Fibroblast of upper back skin (primary cell): ENCODE data around the gene RSRC1.
"Not testable (repeated sequence)": the region's sequence is repeated elsewhere in the genome, so short reads cannot be mapped to it uniquely, and the experiment has no call there.

Experiments
- DNase-seq: peaks from one replicate; pipeline ENCODE4 v3.0.0-alpha.2; 2013

RSRC1 gene

DNA sequence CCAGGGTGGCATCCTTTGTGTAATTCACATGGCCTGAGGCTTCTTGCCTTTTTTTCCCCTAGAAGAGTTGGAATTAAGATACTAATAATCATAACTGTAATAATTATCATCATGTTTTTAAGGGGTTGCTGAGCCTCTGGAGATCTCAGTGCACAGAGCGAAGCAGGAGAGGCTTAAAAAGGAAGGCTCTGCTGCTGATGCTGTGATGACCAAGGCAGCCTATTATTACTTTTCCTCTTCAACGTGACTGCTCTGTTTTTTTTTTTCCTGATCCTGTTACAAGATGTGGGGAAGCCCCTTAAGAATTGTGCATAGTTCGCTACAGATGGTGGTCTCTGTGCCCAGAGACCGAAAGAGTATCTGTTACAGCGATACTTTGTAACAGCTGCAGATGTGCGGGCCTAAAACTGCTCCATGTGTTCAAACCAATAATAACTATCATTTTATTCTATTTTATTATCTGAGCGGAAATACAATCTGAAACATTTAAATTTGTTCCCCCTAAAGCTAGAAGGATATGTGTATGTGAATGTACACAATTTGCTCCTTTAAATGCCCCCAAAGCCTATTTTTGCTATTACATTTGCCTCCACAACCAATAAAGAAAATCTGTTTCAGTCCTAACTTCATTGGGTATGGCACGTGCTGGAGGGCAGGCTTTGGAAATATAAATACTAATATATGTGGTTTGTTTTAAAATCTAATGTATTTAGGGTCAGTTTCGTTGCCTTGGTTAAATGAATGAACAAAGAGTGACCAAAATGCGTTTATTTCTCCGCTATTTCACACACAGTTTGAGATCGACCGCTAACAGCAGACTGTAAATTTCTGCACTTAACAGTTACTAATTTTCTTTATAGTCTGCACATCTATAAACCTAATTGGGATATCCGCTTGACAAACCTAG, 8.3 kb upstream of the RSRC1 start:
- no peak for DNase-seq

DNA sequence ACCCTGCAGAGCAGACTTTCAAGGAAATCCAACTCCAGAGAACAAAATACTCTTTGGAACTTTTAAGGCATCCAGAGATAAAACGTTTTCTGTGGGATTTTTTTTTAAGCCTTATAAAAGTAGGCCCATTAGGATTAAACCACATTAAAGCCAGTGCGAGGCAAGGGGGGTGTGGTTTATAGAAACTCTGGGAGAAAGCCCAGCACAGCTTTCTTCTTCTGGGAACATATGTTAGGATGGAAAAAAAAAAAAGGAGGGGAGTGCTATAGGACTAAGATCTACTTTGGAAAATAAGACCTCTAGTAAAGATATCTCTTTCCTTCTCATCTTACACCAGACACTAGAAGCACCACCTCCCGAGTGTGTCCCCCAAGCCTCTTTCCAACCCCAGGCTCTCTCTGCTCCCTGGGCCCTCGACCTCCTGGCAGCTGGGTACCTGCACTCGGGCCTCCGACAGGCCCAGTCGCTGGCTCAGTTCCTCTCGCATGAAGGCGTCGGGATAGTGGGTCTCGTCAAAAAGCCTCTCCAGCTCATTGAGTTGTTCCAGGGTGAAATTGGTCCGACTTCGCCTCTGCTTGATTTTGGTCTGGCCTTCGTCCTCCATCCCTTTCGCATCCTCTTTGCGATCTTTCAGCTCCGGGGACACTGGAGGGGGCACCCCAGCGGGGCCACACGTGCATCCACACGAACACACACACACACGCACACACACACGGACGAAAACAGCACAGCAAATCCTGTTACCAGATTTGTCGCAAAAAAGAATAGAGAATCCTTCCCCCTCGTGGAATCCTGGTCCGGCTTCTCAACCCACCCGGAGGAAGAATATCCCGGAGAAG, 7.4 kb upstream of the RSRC1 start:
- DNase-seq: peak; percentile 73

DNA sequence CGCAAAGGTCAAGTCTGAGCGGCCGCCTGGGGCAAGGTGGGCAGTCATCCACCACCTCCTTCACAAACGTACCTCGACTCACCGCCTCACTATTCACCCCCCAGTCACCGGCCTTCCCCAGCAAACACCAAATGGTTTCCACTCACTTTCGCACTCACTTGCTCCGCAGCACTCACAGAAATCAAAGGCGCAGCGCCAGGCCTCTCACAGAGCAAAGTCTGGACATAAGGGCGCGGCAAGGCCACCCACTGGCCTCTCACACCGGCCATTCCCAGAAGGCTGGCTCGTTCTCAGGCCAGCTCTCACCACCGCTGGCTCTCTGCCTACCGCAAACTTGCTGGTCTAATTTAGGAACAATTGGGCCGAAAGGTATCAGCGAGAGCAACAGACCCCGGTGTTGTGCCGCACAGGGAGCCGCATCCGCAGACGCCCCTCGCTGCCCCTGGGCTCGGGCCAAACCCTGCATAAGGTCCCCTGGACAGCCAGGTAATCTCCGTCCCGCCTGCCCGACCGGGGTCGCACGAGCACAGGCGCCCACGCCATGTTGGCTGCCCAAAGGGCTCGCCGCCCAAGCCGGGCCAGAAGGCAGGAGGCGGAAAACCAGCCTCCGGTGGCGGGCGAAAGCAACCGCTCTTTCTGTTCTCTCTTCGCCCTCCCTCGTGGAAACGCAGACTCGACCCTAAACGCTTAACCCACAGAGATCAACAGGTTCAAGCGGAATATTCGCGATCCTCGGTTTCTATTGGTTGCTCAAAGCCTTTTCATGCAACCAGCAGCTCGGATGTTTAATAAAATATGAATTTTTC, 6.6 kb upstream of the RSRC1 start:
- DNase-seq: peak; percentile 45

DNA sequence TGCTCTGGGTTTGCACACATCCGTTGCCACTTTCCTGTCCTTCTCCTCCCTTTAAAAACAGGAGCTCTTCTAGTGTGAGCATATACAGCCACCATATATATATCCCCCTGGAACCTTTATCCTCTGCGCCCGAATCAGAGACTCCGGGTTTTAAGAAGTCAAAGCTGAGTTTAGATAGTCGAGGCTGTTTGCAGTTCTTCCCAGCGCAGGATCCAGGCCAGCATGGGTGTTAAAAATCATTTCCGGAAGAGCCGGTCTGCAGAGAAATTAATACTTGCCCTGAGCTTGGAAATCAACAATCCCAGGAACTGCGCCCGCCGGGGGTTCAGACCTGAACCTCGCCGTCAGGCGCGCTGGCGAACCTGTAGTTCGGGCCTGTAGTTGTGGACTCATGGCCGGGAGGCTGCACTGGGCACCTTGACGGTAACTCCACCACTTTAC, 6.0 kb upstream of the RSRC1 start:
- DNase-seq: peak; percentile 12

DNA sequence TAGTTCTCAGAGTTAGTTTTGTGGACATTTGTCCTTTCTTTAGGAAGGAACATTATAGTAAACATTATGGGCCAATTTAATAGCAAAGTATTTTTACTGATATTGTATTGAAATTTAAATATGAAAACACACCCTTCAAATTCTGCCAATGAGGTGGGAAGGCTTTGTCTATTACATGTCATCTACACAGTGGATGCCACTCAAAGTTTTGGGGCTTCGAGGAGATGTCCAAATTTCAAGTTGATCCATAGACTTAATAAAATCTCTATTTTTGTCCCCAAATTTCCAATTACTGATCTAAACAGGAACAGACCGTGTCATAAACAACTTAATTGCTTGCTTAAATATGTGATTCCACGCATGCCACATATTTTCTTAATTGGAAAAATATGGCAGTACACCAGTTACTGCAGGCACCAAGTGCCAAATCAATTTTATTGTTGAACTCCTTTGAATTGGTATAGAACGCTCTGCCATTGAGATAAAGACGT, 5.4 kb upstream of the RSRC1 start:
- DNase-seq: peak; percentile 19

DNA sequence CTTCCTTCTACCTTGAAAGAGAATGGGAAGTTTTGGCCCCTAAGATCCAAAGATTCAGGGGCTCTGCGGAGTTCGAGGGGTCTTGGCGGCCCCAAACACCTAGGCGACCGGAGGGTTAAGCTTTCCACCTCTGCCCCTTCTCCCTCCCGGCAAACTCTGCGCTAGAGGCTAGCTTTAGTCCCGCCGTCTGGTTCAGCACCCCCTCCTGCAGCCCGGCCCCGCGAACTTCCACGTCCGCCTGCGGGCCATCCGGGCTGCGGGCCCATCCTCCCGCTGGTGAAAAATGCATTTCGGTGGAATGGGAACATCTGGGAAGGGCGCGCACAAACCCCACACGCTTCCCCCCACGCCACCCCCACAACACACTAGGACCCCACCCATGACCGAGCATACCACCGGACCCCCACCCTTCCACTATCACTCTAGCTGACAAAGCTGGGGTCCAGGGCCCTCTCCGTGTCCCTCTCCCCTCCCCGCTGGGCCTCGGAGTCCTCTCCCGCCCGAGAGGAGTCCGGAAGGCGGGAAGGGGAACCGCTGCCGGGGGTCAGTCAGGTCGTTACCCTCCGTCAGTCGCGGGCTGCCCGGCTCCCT, 4.7 kb upstream of the RSRC1 start:
- peak; percentile 45 for DNase-seq

DNA sequence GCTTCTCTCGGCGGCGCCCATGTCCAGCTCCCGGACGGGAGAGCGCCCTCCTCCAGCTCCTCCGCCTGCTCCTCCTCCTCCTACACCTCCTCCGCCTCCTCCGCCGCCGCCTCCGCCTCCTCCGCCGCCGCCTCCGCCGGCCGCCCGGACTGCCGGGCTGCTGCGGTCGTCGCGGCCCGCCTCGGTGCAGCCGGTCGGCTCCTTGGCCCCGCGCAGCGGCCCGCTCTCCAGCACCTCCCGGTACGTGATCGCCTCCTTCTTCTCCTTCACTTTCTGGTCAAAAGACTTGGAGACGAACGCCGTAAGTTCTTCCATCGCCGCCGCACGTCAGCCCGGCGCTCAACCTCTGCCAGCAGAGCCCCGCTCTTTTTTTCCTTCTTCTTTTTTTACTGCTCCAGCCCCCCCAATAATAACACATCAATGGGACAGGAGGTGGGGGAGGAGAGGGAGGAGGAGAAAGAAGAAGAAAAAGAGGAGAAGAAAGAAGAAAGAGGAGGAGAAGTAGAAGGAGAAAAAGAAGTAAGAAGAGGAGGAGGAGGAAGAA, 4.1 kb upstream of the RSRC1 start:
- DNase-seq: peak; percentile 67

DNA sequence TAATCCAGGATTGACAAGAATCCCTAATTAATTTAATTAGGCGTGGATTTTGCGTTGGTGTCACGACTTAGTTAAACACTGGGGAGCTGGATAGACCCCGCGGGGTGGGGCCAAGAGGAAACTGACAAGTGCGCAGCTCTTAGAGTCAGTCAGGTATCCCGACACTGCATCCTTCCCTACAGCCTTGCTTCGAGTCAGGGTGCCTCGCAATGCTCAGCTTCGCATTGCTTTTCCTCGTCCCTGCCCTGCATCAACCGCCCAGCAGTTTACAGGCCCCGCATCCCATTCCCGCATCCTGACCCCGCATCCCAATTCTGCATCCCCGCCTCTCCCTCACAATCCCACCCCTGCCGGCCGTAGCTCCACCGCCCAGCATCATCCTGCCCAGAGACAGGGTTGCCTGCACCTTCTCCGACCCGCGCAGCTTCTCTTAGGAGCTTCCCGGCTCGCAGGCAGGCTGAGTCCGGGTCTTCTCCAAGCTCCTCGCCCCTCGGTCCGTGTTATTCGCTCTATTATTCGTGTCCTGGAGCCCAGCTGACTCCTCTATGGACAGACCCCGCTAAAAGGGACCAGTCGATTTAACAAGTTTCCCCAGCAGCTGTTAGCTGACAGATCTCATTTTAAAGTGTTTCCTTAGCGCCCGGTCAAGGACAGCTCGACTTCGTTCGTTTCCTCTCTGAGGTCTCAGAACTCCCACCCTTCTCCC, 3.0 kb upstream of the RSRC1 start:
- DNase-seq: peak; percentile 10

DNA sequence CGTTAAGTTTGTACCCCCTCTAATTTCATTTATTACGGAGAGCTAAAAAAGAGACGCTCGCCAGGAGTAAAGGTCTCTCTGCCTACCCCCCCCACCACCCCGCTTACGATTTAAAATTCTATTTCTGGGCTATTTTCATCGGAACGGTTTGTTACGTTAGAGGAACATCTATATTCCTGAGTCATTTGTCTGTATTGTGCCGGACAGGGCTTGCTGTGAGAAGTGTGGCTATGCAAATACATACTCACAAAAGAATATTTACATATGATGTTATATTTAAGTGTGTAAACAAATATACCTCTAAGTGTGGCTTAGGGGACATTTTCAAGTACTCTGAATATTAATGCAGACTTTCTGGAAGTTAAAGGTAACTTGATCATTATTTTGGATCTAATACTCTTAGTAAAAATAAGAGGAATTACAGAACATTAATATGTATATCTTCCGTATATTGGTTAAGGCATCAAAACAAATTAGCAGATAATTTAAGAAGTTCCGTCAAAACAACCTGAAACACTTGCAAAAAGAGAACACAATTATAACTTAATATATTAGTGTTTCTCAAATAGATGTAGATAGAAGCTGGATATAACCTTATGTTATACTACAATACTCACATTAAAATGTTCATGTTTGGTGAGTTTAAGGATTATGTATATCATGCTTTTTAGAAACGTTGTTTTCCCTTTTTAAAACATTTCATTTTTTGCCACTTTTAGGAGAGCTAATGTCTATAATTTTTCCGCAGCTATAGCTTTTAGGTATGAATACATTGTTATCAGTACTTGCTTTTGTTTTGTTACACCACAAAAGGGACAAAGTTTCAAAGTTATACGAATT, 2.1 kb upstream of the RSRC1 start:
- no peak for DNase-seq

DNA sequence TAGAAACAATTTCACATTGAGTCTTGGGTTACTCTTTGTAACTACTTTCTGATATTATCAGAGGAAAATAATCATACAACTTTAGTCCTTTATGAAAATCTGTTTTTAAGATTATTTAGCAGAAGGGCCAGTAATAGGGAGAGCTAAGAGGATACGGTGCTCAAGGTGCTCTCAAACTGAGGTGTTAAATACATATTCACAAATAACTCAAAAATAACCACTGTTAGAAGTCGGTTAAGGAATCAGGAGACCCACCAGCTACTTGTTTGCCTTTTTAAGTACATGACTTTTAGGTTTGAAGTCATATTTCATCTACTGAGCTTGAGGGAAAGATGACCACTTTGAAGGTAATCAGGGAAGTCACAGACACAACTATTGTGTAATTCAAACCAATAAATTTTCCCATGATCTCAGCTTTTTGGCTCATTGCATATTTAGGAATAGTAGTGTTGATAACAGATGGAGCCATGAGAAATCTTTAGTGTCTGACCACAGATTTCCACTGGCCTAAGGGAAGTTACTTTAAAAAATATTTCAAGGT, 1.4 kb upstream of the RSRC1 start:
- DNase-seq: peak; percentile 22

DNA sequence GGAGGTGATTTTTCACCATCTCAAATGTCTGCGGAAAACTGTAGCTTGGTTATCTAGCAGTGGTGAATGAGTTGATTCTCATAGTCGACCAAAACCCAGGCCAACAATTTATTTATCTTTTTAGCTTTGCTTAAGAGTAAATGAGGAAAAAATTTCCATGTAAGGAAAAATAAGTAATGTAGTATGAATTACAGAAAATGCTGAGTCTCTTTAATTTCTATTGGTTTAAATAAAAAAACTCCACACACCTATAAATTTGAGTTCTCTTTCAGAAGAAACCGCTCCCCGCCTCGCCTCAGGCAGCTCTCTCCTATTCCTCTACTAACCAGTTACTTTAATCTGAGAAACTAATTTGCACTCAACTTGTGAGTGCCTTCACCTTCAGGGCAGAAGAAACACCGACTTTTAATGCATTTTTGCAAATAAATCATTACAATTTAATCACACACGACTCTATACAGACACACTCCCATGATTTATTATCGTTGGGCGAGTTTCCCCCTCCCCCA, 540 bp upstream of the RSRC1 start:
- peak; percentile 3 for DNase-seq

DNA sequence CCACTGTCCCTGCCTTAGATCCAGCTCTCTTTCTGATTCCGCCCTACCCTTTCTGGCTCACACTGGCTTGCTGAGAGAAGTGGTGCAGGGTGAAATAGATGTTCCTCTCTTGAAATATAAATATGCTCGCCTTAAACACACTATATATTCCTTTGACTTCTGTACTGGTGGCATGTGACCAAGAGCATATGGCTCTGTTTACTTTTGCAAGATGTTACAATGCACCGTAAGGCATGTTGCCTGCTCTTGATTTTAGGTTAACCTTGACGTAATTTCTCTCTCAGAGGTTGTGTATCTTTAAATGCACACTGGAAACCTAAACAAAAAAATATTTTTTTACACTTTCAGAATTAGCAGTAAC, 749 bp downstream of the RSRC1 start:
- DNase-seq: no peak

DNA sequence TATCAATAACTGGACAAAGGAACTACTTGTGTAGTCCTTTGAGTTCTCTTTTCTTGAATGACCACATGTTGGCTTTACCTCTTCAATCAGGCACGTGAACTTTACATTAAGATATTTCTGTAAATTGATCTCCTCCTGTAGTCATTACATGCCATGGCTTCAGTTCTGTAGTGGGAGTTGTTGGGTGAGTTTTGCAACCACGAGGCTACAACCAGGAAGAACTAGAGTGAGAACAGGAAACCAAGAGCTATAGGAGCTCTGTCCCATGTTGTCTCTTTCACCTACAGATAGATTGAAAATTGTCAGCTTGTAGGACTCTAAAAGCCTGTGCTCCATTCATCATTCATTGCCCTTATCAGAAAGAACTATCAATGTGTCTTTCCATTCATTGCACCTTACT, 2.0 kb downstream of the RSRC1 start:
- DNase-seq: no peak

DNA sequence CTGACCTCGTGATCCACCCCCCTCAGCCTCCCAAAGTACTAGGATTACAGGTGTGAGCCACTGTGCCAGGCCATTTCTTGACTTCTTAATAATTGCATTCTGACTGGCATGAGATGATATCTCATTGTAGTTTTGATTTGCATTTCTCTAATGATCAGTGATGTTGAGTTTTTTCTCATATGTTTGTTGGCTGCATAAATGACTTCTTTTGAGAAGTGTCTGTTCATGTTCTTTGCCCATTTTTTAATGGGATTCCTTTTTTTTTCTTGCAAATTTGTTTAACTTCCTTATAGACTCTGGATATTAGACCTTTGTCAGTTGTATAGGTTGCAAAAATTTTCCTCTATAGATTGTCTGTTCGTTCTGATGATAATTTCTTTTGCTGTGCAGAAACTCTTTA, 3.7 kb downstream of the RSRC1 start:
- DNase-seq: not testable (repeated sequence)

DNA sequence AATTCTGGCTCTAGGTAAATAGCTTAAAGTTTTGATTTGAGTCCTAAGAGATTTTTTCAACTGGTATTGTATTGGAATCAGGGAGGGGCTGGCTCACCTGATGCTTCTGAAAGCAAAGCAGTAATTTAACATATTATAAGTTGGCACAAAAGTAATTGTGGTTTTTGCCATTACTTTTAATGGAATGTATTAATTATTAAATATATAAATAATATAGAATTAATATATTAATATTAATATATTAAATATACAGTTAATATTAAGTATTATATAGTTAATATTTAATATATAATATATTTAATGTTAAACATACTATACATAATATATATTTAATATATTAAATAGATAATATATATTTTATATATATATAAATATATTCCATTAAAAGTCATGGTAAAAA, 10.4 kb downstream of the RSRC1 start:
- DNase-seq: no peak

DNA sequence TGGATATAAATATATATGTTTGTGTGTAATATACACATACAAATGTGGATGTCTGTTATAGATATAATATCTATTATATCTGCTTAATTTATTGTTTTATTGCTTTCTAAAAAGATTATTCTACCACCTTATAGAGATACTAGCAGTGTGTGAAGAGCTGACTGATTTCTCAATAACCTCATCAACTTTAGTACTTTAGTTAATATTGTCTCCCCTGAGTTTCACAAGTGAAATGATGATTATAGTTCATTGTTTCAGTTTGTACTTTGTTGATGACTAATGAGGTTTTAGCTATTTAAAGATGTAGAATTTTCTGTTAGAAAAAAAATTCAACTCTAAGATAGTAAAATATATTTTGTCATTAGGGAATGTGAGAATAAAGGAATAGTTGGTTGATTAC, 11.4 kb downstream of the RSRC1 start:
- no peak for DNase-seq

DNA sequence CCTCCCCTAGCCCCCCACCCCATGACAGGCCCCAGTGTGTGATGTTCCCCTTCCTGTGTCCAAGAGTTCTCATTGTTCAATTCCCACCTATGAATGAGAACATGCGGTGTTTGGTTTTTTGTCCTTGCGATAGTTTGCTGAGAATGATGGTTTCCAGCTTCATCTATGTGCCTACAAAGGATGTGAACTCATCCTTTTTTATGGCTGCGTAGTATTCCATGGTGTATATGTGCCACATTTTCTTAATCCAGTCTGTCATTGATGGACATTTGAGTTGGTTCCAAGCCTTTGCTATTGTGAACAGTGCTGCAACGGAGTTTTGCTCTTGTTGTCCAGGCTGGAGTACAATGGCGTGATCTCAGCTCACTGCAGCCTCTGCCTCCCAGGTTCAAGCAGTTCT, 12.8 kb downstream of the RSRC1 start:
- DNase-seq: not testable (repeated sequence)

DNA sequence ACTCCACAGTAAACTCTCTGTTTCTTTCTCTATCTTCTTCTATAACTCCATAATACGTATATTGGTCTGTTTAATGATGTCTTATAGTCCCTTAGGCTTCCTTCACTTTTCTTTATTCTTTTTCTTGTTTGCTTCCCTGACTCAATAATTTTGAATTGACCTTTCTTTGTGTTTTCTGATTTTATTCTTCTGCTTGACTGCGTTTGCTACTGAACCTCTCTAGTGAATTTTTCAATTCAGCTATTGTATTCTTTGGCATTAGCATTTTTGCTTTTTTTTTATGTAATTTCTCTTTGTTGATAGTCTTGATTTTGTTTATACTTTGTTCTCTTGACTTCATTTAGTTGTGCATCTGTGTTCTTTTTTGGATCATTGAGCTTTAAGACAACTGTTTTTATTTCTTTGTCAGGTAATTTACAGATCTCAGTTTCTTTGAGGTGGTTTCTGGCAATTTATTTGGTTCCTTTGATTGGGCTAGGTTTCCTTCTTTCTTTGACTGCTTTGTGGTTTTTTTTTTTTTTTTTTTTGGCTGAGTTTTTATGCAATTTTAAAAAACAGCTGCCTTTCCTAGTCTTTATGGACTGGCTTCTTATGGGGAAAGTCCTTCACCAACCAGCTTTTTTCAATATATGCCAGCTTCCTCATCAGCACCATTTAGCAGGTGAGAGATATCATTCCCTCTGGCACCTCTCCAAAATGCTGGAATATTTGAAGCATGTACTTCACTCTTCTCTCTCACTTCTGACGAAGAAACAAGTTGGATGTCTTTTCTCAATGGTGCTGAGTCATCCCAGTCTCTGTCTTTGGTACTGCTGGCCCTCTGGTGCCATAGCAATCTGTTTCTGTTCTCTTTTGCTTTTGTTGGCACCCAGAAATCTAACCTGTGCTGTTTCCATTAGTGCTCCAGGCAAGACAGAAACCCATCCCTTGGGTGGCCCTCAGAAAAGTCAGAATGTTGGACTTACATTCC, 17.6 kb downstream of the RSRC1 start:
- DNase-seq: peak; percentile 25

DNA sequence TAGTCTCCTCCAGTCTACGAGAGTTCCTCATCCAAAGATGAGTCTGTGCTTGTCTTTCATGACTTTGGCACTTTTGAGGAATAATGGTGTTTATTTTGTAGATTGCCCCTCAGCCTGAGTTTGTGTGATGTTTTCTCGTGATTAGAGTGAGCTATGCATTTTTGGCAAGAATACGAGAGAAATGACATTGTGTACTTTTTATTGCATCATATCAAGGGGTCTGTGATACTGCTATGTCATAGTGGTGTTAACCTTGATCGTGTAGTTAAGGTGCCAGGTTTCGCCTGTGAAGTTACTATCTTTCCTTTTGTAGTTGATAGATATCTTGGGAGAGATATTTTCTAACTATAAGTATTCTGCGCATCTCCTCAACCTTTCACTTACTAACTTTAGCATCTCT, 18.9 kb downstream of the RSRC1 start:
- no peak for DNase-seq
